HG03469 (cell line): ENCODE results near the gene RNU4-1.
"Not testable (repeated sequence)": the region's sequence is repeated elsewhere in the genome, so short reads cannot be mapped to it uniquely, and the experiment has no call there.

Experiments used
- ATAC-seq: cut with Tn5 transposase; IDR thresholded peaks from one replicate; pipeline ENCODE4 v1.9.1; 2021; ENCODE audit warnings: mild to moderate bottlenecking, moderate library complexity, moderate number of reproducible peaks; ENCODE audit not compliant: unreplicated experiment

The RNU4-1 gene

GRCh38 chr12:120292661-120293531 lies at the start of gene RNU4-1:
Gene RNU4-1 (minus strand): TSS chr12:120293237.
- peak; percentile 29 for ATAC-seq

- no peak for ATAC-seq
Observed at GRCh38 chr12:120342175-120343038, 49.4 kb upstream of the RNU4-1 start.

- ATAC-seq: no peak
Observed at GRCh38 chr12:120339256-120339655, 46.2 kb upstream of the RNU4-1 start.

- no peak for ATAC-seq
Observed at GRCh38 chr12:120337730-120338129, 44.7 kb upstream of the RNU4-1 start.

- not testable (repeated sequence) for ATAC-seq
Observed at GRCh38 chr12:120336392-120336791, 43.4 kb upstream of the RNU4-1 start.

- not testable (repeated sequence) for ATAC-seq
Observed at GRCh38 chr12:120335447-120335846, 42.4 kb upstream of the RNU4-1 start.

- no peak for ATAC-seq
Observed at GRCh38 chr12:120332523-120332922, 39.5 kb upstream of the RNU4-1 start.

- no peak for ATAC-seq
Observed at GRCh38 chr12:120332041-120332440, 39.0 kb upstream of the RNU4-1 start.

GRCh38 chr12:120331390-120331789 lies 38.4 kb upstream of the RNU4-1 start:
- ATAC-seq: no peak

- no peak for ATAC-seq
Observed at GRCh38 chr12:120328228-120328627, 35.2 kb upstream of the RNU4-1 start.

- no peak for ATAC-seq
Observed at GRCh38 chr12:120327593-120327992, 34.6 kb upstream of the RNU4-1 start, which contains the start of gene PLA2G1B. Gene PLA2G1B (minus strand): TSS chr12:120327779. CDS start chr12:120327753, 26 bp downstream.

GRCh38 chr12:120324841-120325417 lies 31.9 kb upstream of the RNU4-1 start:
- no peak for ATAC-seq

GRCh38 chr12:120323772-120324171 lies 30.7 kb upstream of the RNU4-1 start:
- ATAC-seq: no peak

GRCh38 chr12:120321382-120322202 lies 28.6 kb upstream of the RNU4-1 start:
- ATAC-seq: no peak

- peak; percentile 90 for ATAC-seq
Observed at GRCh38 chr12:120317224-120318105, 24.4 kb upstream of the RNU4-1 start.

- ATAC-seq: no peak
Observed at GRCh38 chr12:120316798-120317223, 23.8 kb upstream of the RNU4-1 start.

GRCh38 chr12:120314220-120314619 lies 21.2 kb upstream of the RNU4-1 start:
- no peak for ATAC-seq

GRCh38 chr12:120301962-120302815 lies 9.2 kb upstream of the RNU4-1 start, which contains the start of gene SIRT4:
Gene SIRT4 (plus strand): TSS chr12:120302321. CDS start chr12:120303562, 1,241 bp downstream.
- ATAC-seq: peak; percentile 93

GRCh38 chr12:120292411-120292660 lies 701 bp downstream of the RNU4-1 start:
- no peak for ATAC-seq
